Transverse colon (tissue), 4 donors: Measurements from ENCODE around the gene UBAC2. TPM values are rescaled to one million over a fixed set of nuclear protein-coding genes. Genes with fewer than 3 reads are reported as not detected.

Experiments used
- DNase-seq: peaks from one replicate; pipeline ENCODE4 v3.0.0-alpha.2; 2019
- H3K27ac ChIP-seq, 4 donors: fragments of 200-600 bp; sonication (generic); 2 replicates each; pipeline ENCODE4 v1.5.1; 2016 to 2018; ENCODE audit warnings: inconsistent platforms in 4 of 4
- H3K27me3 ChIP-seq: fragments of 200-600 bp; sonication (generic); 2 replicates; pipeline ENCODE4 v1.5.1; 2017; ENCODE audit warnings: inconsistent platforms
- H3K36me3 ChIP-seq, 4 donors: fragments of 200-600 bp; sonication (generic); 2 replicates each; pipeline ENCODE4 v1.5.1; 2017 to 2019; ENCODE audit warnings: inconsistent platforms in 4 of 4
- H3K4me1 ChIP-seq, 4 donors: fragments of 200-600 bp; sonication (generic); 2 replicates each; pipeline ENCODE4 v1.5.1; 2017 to 2020; ENCODE audit warnings: inconsistent platforms in 4 of 4
- H3K4me3 ChIP-seq, 4 donors: fragments of 200-600 bp; sonication (generic); 1 replicate in 1 of 4; 2 replicates in 3 of 4; pipeline versions ENCODE4 v1.5.1 to v1.6.1; 2017 to 2019; ENCODE audit warnings: inconsistent platforms in 4 of 4
- H3K9me3 ChIP-seq, 2 donors: fragments of 200-600 bp; sonication (generic); 2 replicates each; pipeline ENCODE4 v1.5.1; 2017 to 2019; ENCODE audit warnings: inconsistent platforms in 2 of 2
- CTCF ChIP-seq, 5 experiments: fragments of 200-600 bp in 3 of 5; fragments of 450-650 bp in 2 of 5; sonication (generic) in 3 of 5; IDR thresholded peaks; 1 replicate in 2 of 5; 2 replicates in 3 of 5; pipeline ENCODE4 v1.5.1; 2016 to 2017; ENCODE audit warnings: antibody characterized with exemption in 5 of 5, inconsistent platforms in 3 of 5, mild to moderate bottlenecking in 2 of 5, moderate library complexity in 1 of 5
- EP300 ChIP-seq: sonication (generic); formaldehyde crosslinking; IDR thresholded peaks from one replicate; pipeline ENCODE4 v1.6.1; 2017; ENCODE audit warnings: antibody characterized with exemption, low read depth
- POLR2A ChIP-seq: fragments of 450-650 bp; IDR thresholded peaks from one replicate; pipeline ENCODE4 v1.6.1; 2016; ENCODE audit warnings: antibody characterized with exemption, mild to moderate bottlenecking, moderate library complexity
- POLR2AphosphoS5 ChIP-seq, 3 donors: sonication (generic); formaldehyde crosslinking; IDR thresholded peaks; one replicate each; pipeline ENCODE4 v1.6.1; 2016; ENCODE audit warnings: antibody characterized with exemption in 3 of 3
- WGBS, 2 donors: methylation state at CpG; one replicate each; pipeline ENCODE4 v1.1.5; 2018; ENCODE audit warnings: low coverage in 1 of 2; 5-methylcytosine and 5-hydroxymethylcytosine counted together
- in situ Hi-C, 4 donors: fragments of 200-750 bp; cut with MboI; loops; one replicate each; pipeline versions ENCODE4 v1.15.0 to v1.15.1; 2017; ENCODE audit warnings: low sequenced_read_pairs in 3 of 4, low pct_ligation_motif_present in 1 of 4, low pct_unique_long_range_greater_than_20kb in 1 of 4
- intact Hi-C: fragments of 100-400 bp; cut with DNase I; formaldehyde crosslinking; loops from one replicate; pipeline ENCODE4 v1.15.1; 2023; ENCODE audit warnings: low total_unique reads
- total RNA-seq, 4 donors: library from RNA; depleted of rRNA; stranded (reverse); fragments of >200 nt; gene quantifications; one replicate each; pipeline ENCODE4 v1.1.0, GENCODE V29; 2016

The UBAC2 gene
- total RNA-seq, 4 donors from 2014 or later: 34.4 to 77.3 (median 66.5) TPM

GRCh38 chr13:99351772-99352171 lies 151.1 kb downstream of the UBAC2 start:
- no peaks in the 10 kb centered on the region for H3K27me3 ChIP-seq
- H3K4me3 ChIP-seq: no peak overlapping the region
- intact Hi-C loops (no loop called here), in situ Hi-C loops (no loop called here)
- H3K36me3 ChIP-seq: peaks cover 0 to 4% (median 0%) of the 10 kb centered on the region in 4 donors
- H3K4me1 ChIP-seq: peaks cover 0 to 16% (median 7%) of the 10 kb centered on the region in 4 donors
- TF ChIP-seq CTCF (IDR thresholded peaks at IDR 0.05): no peak
- no peak for TF ChIP-seq POLR2A
- TF ChIP-seq POLR2AphosphoS5 (IDR thresholded peaks at IDR 0.05): no peak
- no peak for TF ChIP-seq EP300
- 60 to 93% methylated on average over 1 to 4 of the region's 4 CpGs for WGBS, 2 donors
- peak overlapping the region in 1 of 4 donors; percentile 13 for H3K27ac ChIP-seq
- no peaks in the 10 kb centered on the region for H3K9me3 ChIP-seq
- no peak for DNase-seq

GRCh38 chr13:99352351-99353245 lies 151.9 kb downstream of the UBAC2 start:
- intact Hi-C loops: no loop called here
- 72 to 83% methylated on average over 4 to 17 of the region's 17 CpGs for WGBS, 2 donors
- Histone ChIP-seq H3K9me3 (no peaks in the 10 kb centered on the region), H3K27ac (peak overlapping the region in 2 of 4 donors; percentile 7 to 13), H3K27me3 (no peaks in the 10 kb centered on the region), H3K4me3 (no peak overlapping the region), H3K4me1 (peaks cover 0 to 25% (median 8%) of the 10 kb centered on the region in 4 donors), H3K36me3 (peaks cover 0 to 10% (median 0%) of the 10 kb centered on the region in 4 donors)
- in situ Hi-C loops: no loop called here
- DNase-seq: no peak
- no peak for TF ChIP-seq EP300
- no peak for TF ChIP-seq CTCF (IDR thresholded peaks at IDR 0.05)

GRCh38 chr13:99353246-99353600 lies 152.6 kb downstream of the UBAC2 start:
- WGBS, 2 donors: 69 to 100% methylated on average over 2 of the region's 2 CpGs
- in situ Hi-C loops (no loop called here), intact Hi-C loops (no loop called here)
- DNase-seq: no peak
- TF ChIP-seq CTCF (IDR thresholded peaks at IDR 0.05) (no peak), EP300 (no peak), POLR2AphosphoS5 (IDR thresholded peaks at IDR 0.05) (no peak), POLR2A (no peak)
- peak overlapping the region in 1 of 4 donors; percentile 7 for H3K27ac ChIP-seq
- peaks cover 0 to 10% (median 0%) of the 10 kb centered on the region in 4 donors for H3K36me3 ChIP-seq
- H3K9me3 ChIP-seq: no peaks in the 10 kb centered on the region
- no peak overlapping the region for H3K4me3 ChIP-seq
- H3K27me3 ChIP-seq: no peaks in the 10 kb centered on the region
- H3K4me1 ChIP-seq: peaks cover 0 to 27% (median 8%) of the 10 kb centered on the region in 4 donors

GRCh38 chr13:99353836-99354235 lies 153.2 kb downstream of the UBAC2 start:
- in situ Hi-C loops (no loop called here), intact Hi-C loops (no loop called here)
- no peak for TF ChIP-seq POLR2A
- TF ChIP-seq EP300: no peak
- TF ChIP-seq CTCF (IDR thresholded peaks at IDR 0.05): no peak
- no peak for TF ChIP-seq POLR2AphosphoS5 (IDR thresholded peaks at IDR 0.05)
- no peaks in the 10 kb centered on the region for H3K27me3 ChIP-seq
- peak overlapping the region in 3 of 4 donors; percentile 5 to 80 (median 79) for H3K27ac ChIP-seq
- H3K9me3 ChIP-seq: no peaks in the 10 kb centered on the region
- peaks cover 0 to 27% (median 8%) of the 10 kb centered on the region in 4 donors for H3K4me1 ChIP-seq
- no peak for DNase-seq
- WGBS, 2 donors: 95% methylated on average over 8 of the region's 8 CpGs; no CpG with 5 or more reads in 1 of the 2 donors
- H3K36me3 ChIP-seq: peaks cover 0 to 10% (median 0%) of the 10 kb centered on the region in 4 donors
- H3K4me3 ChIP-seq: no peak overlapping the region
